Mesenchymal stem cell (in vitro differentiated cells and primary cell): ENCODE results near the gene ASB2.

Source experiments
- DNase-seq: peaks from one replicate; pipeline ENCODE4 v3.0.0-alpha.2; 2013
- H2AFZ ChIP-seq: one replicate; pipeline ENCODE4 v1.6.1; 2013; ENCODE audit warnings: low read depth, mild to moderate bottlenecking, control low read depth, inconsistent platforms, low read length, moderate library complexity
- H2AK5ac ChIP-seq: 2 replicates; pipeline ENCODE4 v1.6.1; 2013; ENCODE audit warnings: low read length, moderate library complexity, mild to moderate bottlenecking, inconsistent platforms; ENCODE audit not compliant: severe bottlenecking
- H2BK120ac ChIP-seq: one replicate; pipeline ENCODE4 v1.6.1; 2013; ENCODE audit warnings: low read depth, mild to moderate bottlenecking, inconsistent platforms, low read length, moderate library complexity
- H2BK12ac ChIP-seq, 2 experiments: one replicate each; pipeline ENCODE4 v1.6.1; 2013; ENCODE audit warnings: inconsistent platforms in 2 of 2, low read length in 2 of 2, mild to moderate bottlenecking in 2 of 2, moderate library complexity in 2 of 2, control low read depth in 1 of 2
- H2BK15ac ChIP-seq: one replicate; pipeline ENCODE4 v1.6.1; 2013; ENCODE audit warnings: mild to moderate bottlenecking, low read depth, inconsistent platforms; ENCODE audit not compliant: poor library complexity, severe bottlenecking
- H2BK5ac ChIP-seq: 2 replicates; pipeline ENCODE4 v1.6.1; 2013; ENCODE audit warnings: low read depth, mild to moderate bottlenecking, low read length, control low read depth, inconsistent platforms; ENCODE audit not compliant: poor library complexity, severe bottlenecking
- H3K14ac ChIP-seq, 2 experiments: one replicate each; pipeline ENCODE4 v1.6.1; 2013; ENCODE audit warnings: inconsistent platforms in 2 of 2, low read length in 2 of 2, control low read depth in 1 of 2, mild to moderate bottlenecking in 1 of 2, moderate library complexity in 1 of 2
- H3K18ac ChIP-seq, 2 experiments: one replicate each; pipeline ENCODE4 v1.6.1; 2013; ENCODE audit warnings: inconsistent platforms in 2 of 2, low read length in 2 of 2, control low read depth in 1 of 2, low read depth in 1 of 2, mild to moderate bottlenecking in 1 of 2
- H3K23ac ChIP-seq, 2 experiments: one replicate each; pipeline ENCODE4 v1.6.1; 2013; ENCODE audit warnings: inconsistent platforms in 2 of 2, low read length in 2 of 2, mild to moderate bottlenecking in 2 of 2, moderate library complexity in 2 of 2, control low read depth in 1 of 2
- H3K27ac ChIP-seq: 2 replicates; pipeline ENCODE4 v1.5.1; 2013; ENCODE audit warnings: mild to moderate bottlenecking, moderate library complexity, low read length, control low read depth, inconsistent platforms; ENCODE audit not compliant: poor library complexity, severe bottlenecking
- H3K27me3 ChIP-seq, 2 experiments: 2 replicates each; pipeline versions ENCODE4 v1.6.1 to v1.7.0; 2013; ENCODE audit warnings: low read length in 2 of 2, mild to moderate bottlenecking in 2 of 2, moderate library complexity in 2 of 2, control low read depth in 1 of 2, inconsistent platforms in 1 of 2; ENCODE audit not compliant: control insufficient read depth in 1 of 2, insufficient read depth in 1 of 2
- H3K36me3 ChIP-seq, 2 experiments: 2 replicates each; pipeline versions ENCODE4 v1.6.1 to v1.7.0; 2013; ENCODE audit warnings: low read length in 2 of 2, control low read depth in 1 of 2, inconsistent platforms in 1 of 2, low read depth in 1 of 2, mild to moderate bottlenecking in 1 of 2; ENCODE audit not compliant: insufficient read depth in 2 of 2, control insufficient read depth in 1 of 2
- H3K4ac ChIP-seq, 2 experiments: one replicate each; pipeline ENCODE4 v1.6.1; 2013; ENCODE audit warnings: inconsistent platforms in 2 of 2, low read length in 2 of 2, mild to moderate bottlenecking in 2 of 2, moderate library complexity in 2 of 2, control low read depth in 1 of 2, low read depth in 1 of 2
- H3K4me1 ChIP-seq: 2 replicates; pipeline ENCODE4 v1.6.1; 2013; ENCODE audit warnings: low read depth, low read length, control low read depth; ENCODE audit not compliant: control insufficient read depth, insufficient read depth
- H3K4me2 ChIP-seq: 2 replicates; pipeline ENCODE4 v1.6.1; 2013; ENCODE audit warnings: low read length, mild to moderate bottlenecking, inconsistent platforms; ENCODE audit not compliant: poor library complexity, severe bottlenecking
- H3K4me3 ChIP-seq, 2 experiments: 2 replicates each; pipeline versions ENCODE4 v1.5.1 to v1.7.0; 2013; ENCODE audit warnings: low read length in 2 of 2, mild to moderate bottlenecking in 2 of 2, control low read depth in 1 of 2, low read depth in 1 of 2; ENCODE audit not compliant: insufficient read depth in 1 of 2
- H3K79me1 ChIP-seq: replicated peaks from 2 replicates; pipeline ENCODE4 v1.6.1; 2013; ENCODE audit warnings: mild to moderate bottlenecking, control low read depth, low read length, inconsistent platforms; ENCODE audit not compliant: poor library complexity, severe bottlenecking
- H3K9ac ChIP-seq: 2 replicates; pipeline ENCODE4 v1.7.0; 2013; ENCODE audit warnings: mild to moderate bottlenecking, low read length, moderate library complexity
- H3K9me3 ChIP-seq: 2 replicates; pipeline ENCODE4 v1.7.0; 2013; ENCODE audit warnings: mild to moderate bottlenecking, low read length; ENCODE audit not compliant: control insufficient read depth
- H4K8ac ChIP-seq: one replicate; pipeline ENCODE4 v1.6.1; 2013; ENCODE audit warnings: inconsistent platforms, mild to moderate bottlenecking, low read length, moderate library complexity
- H4K91ac ChIP-seq: one replicate; pipeline ENCODE4 v1.6.1; 2013; ENCODE audit warnings: mild to moderate bottlenecking, low read length, inconsistent platforms
- WGBS: methylation state at CpG from one replicate; pipeline ENCODE4 v1.1.7; 2013; ENCODE audit warnings: mixed read lengths; 5-methylcytosine and 5-hydroxymethylcytosine counted together

ASB2 gene

DNA sequence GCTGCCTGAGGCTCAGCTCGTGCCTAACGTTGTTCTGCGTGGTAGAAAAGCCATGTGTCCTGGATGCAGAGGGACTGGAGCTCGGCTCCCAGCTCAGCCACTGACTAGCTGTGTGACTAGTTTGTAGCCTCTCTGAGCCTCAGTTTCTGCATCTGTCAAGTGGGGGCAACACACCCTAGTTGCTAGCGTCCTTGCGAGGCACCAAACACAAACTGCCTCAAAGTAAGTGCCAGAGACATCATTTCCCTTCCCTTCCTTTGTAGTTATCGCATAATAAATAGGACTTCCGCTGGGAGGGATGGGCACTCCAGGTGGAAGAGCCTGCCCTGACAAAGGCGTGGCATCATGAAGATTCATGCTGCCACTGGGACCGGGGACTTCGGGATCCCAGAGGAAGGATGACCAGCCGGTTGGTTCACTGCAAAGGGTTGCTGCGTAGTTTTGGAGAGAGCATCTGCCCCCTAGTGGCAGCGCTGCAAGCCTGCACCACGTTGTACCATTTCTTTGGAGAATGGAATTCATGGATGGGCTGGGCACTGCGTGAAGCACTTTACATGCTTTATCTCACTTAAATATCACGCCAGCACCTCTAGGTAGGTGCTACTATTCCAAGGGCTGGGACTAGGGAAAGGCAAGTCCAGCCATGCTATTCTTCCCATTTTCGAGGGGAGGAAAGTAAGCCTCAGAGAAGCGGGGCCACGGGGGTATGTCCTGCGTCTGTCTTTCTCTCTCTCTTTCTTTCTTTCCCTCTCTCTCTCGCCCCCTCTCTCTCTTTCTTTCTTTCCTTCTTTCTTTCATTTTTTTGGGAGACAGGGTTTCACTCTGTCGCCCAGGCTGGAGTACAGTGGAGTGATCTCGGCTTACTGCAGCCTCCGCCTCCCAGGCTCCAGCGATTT, 25.4 kb upstream of the ASB2 start:
- H2AFZ ChIP-seq: no peak overlapping the region
- no peak overlapping the region for H4K91ac ChIP-seq
- no peak overlapping the region for H3K23ac ChIP-seq
- no peak overlapping the region for H2BK120ac ChIP-seq
- no peak overlapping the region for H4K8ac ChIP-seq
- peaks cover 5% of the 10 kb centered on the region for H3K4me1 ChIP-seq
- no peak overlapping the region for H3K18ac ChIP-seq
- no peak overlapping the region for H3K4ac ChIP-seq
- no peak overlapping the region for H3K4me2 ChIP-seq
- no peaks in the 10 kb centered on the region for H3K79me1 ChIP-seq
- no peak overlapping the region for H2AK5ac ChIP-seq
- H3K9me3 ChIP-seq: no peaks in the 10 kb centered on the region
- H2BK15ac ChIP-seq: no peak overlapping the region
- H3K27ac ChIP-seq: no peak overlapping the region
- H3K4me3 ChIP-seq: no peak overlapping the region
- no peak overlapping the region for H2BK5ac ChIP-seq
- peak; percentile 62 for DNase-seq
- H3K14ac ChIP-seq: no peak overlapping the region
- H3K27me3 ChIP-seq: peaks cover 19 to 62% of the 10 kb centered on the region in 2 experiments
- no peak overlapping the region for H3K9ac ChIP-seq
- no peak overlapping the region for H2BK12ac ChIP-seq
- no peaks in the 10 kb centered on the region for H3K36me3 ChIP-seq
- 51% methylated on average over 26 of the region's 26 CpGs for WGBS

DNA sequence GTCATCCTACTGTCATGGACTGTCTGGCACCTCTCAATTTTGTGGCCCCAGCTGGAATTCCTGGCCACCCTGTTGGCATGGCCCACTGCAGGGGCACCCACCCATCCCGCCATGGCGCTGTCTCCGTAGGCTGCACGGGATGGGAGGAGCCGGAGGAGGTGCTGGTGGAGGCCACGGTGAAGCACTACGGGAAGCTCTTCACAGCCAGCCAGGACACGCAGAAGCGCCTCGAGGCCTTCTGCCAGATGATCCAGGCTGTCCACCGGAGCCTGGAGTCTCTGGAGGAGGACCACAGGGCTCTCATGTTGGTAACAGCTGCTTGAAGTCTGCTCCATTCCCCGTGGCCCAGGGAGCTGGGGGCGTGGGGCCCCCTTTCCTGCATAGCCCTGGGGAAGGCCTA, 24.6 kb upstream of the ASB2 start:
- peaks cover 5% of the 10 kb centered on the region for H3K4me1 ChIP-seq
- no peak overlapping the region for H3K4me3 ChIP-seq
- H2AFZ ChIP-seq: no peak overlapping the region
- no peak overlapping the region for H3K27ac ChIP-seq
- no peak overlapping the region for H2BK5ac ChIP-seq
- peaks cover 19 to 62% of the 10 kb centered on the region in 2 experiments for H3K27me3 ChIP-seq
- DNase-seq: no peak
- no peak overlapping the region for H4K91ac ChIP-seq
- no peaks in the 10 kb centered on the region for H3K79me1 ChIP-seq
- H4K8ac ChIP-seq: no peak overlapping the region
- H3K14ac ChIP-seq: no peak overlapping the region
- H3K9me3 ChIP-seq: no peaks in the 10 kb centered on the region
- no peak overlapping the region for H2AK5ac ChIP-seq
- no peak overlapping the region for H2BK15ac ChIP-seq
- no peak overlapping the region for H3K4me2 ChIP-seq
- no peak overlapping the region for H2BK12ac ChIP-seq
- WGBS: 91% methylated on average over 13 of the region's 13 CpGs
- no peaks in the 10 kb centered on the region for H3K36me3 ChIP-seq
- H3K9ac ChIP-seq: no peak overlapping the region
- no peak overlapping the region for H2BK120ac ChIP-seq
- H3K18ac ChIP-seq: no peak overlapping the region
- H3K23ac ChIP-seq: no peak overlapping the region
- H3K4ac ChIP-seq: no peak overlapping the region

DNA sequence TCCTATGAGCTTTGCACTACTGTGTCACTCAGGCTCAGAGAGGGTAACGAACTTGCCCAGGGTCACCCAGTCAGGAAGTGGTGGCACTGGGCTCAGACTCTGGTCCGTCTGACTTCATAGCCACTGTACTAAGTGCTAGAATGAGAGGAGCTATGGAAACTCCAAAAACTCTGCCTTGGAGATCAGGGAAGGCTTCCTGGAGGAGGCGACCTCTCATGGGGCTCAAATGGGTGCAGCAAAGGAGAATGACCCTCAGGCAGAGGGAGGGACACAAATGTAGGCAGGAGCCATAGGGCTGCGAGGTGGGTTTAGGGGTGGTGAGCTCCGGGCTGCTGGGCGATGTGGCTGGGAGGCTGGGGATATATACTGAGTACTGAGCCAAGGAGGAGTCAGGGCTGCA, 23.9 kb upstream of the ASB2 start:
- no peak overlapping the region for H2BK15ac ChIP-seq
- H3K4ac ChIP-seq: no peak overlapping the region
- no peak overlapping the region for H3K18ac ChIP-seq
- no peak overlapping the region for H3K27ac ChIP-seq
- no peak overlapping the region for H3K4me2 ChIP-seq
- H3K79me1 ChIP-seq: no peaks in the 10 kb centered on the region
- no peaks in the 10 kb centered on the region for H3K36me3 ChIP-seq
- H3K4me1 ChIP-seq: peaks cover 7% of the 10 kb centered on the region
- no peak overlapping the region for H3K14ac ChIP-seq
- no peak overlapping the region for H2BK120ac ChIP-seq
- H2AFZ ChIP-seq: no peak overlapping the region
- H3K9ac ChIP-seq: no peak overlapping the region
- no peak overlapping the region for H2AK5ac ChIP-seq
- 72% methylated on average over 6 of the region's 6 CpGs for WGBS
- H2BK12ac ChIP-seq: no peak overlapping the region
- no peak overlapping the region for H3K4me3 ChIP-seq
- no peaks in the 10 kb centered on the region for H3K9me3 ChIP-seq
- H4K91ac ChIP-seq: no peak overlapping the region
- H4K8ac ChIP-seq: no peak overlapping the region
- H3K23ac ChIP-seq: no peak overlapping the region
- peaks cover 18 to 58% of the 10 kb centered on the region in 2 experiments for H3K27me3 ChIP-seq
- no peak for DNase-seq
- no peak overlapping the region for H2BK5ac ChIP-seq

DNA sequence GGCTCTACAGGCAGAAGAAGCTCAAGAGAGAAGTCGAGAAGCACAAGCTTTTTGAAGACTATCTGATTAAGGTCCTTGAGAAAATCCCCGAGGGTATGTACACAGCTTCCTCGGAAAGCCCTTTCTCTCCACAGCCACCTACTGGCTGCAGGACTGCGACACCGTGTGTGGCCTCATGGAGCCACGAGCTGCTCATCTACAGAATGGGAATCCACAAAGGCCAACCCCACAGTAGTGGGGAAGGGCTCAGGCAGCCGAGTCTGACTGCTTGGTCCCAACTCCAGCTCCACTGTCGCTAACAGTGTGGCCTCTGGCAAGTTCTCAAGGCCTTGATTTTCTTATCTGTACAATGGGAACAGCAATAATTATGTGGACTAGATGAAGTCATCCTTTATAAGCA, 23.2 kb upstream of the ASB2 start:
- Histone ChIP-seq H3K23ac (no peak overlapping the region), H4K8ac (no peak overlapping the region), H3K4me1 (peaks cover 14% of the 10 kb centered on the region), H3K18ac (no peak overlapping the region), H2AFZ (no peak overlapping the region), H3K9ac (no peak overlapping the region), H3K4ac (no peak overlapping the region), H3K14ac (no peak overlapping the region), H4K91ac (no peak overlapping the region), H3K79me1 (no peaks in the 10 kb centered on the region), H3K4me2 (no peak overlapping the region), H2BK12ac (no peak overlapping the region), H3K27ac (no peak overlapping the region), H2BK120ac (no peak overlapping the region), H2BK5ac (no peak overlapping the region), H2AK5ac (no peak overlapping the region), H2BK15ac (no peak overlapping the region), H3K4me3 (no peak overlapping the region), H3K27me3 (peaks cover 11 to 52% of the 10 kb centered on the region in 2 experiments), H3K9me3 (no peaks in the 10 kb centered on the region), H3K36me3 (no peaks in the 10 kb centered on the region)
- DNase-seq: no peak
- 82% methylated on average over 8 of the region's 8 CpGs for WGBS
